ENCODE results near the gene DVL1. TPM values are rescaled to one million over a fixed set of nuclear protein-coding genes. Genes with fewer than 3 reads are reported as not detected.

DVL1 gene
- total and polyA plus RNA-seq, 4 donors, result 39.2 to 79.1 (median 62.8) TPM

- no peak overlapping the region for H3K9ac ChIP-seq (ENCODE audit: insufficient read depth in 1 of 2, low read length in 2 of 2)
- DNase-seq (no peak), ATAC-seq (ENCODE audit: insufficient read depth, low FRiP score) (no peak)
- 94 to 96% methylated on average over 62 of the region's 62 CpGs for WGBS, 2 donors
- H3K27ac ChIP-seq (ENCODE audit: low read depth in 1 of 2, low read length in 1 of 2), result no peak overlapping the region
- H3K4me1 ChIP-seq (ENCODE audit: control insufficient read depth in 5 of 5, insufficient read depth in 5 of 5, low read length in 5 of 5), result peaks cover 0 to 3% (median 0%) of the 10 kb centered on the region in 5 donors
- no peak overlapping the region for H3K4me3 ChIP-seq
- H3K9me3 ChIP-seq (ENCODE audit: control insufficient read depth in 4 of 4, insufficient read depth in 3 of 4, low read length in 3 of 4), result no peaks in the 10 kb centered on the region
- TF ChIP-seq, protein P1, sequence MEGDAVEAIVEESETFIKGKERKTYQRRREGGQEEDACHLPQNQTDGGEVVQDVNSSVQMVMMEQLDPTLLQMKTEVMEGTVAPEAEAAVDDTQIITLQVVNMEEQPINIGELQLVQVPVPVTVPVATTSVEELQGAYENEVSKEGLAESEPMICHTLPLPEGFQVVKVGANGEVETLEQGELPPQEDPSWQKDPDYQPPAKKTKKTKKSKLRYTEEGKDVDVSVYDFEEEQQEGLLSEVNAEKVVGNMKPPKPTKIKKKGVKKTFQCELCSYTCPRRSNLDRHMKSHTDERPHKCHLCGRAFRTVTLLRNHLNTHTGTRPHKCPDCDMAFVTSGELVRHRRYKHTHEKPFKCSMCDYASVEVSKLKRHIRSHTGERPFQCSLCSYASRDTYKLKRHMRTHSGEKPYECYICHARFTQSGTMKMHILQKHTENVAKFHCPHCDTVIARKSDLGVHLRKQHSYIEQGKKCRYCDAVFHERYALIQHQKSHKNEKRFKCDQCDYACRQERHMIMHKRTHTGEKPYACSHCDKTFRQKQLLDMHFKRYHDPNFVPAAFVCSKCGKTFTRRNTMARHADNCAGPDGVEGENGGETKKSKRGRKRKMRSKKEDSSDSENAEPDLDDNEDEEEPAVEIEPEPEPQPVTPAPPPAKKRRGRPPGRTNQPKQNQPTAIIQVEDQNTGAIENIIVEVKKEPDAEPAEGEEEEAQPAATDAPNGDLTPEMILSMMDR (IDR thresholded peaks at IDR 0.05; ENCODE audit: control extremely low read depth, extremely low read depth), result no peak
- H3K27me3 ChIP-seq (ENCODE audit: control insufficient read depth in 3 of 3, insufficient read depth in 3 of 3, low read length in 2 of 3), result no peaks in the 10 kb centered on the region
- peaks cover 0 to 27% (median 4%) of the 10 kb centered on the region in 4 donors for H3K36me3 ChIP-seq (ENCODE audit: control insufficient read depth in 4 of 4, insufficient read depth in 4 of 4, low read length in 4 of 4)
Measured at GRCh38 chr1:1296070-1297061, 52.9 kb downstream of the DVL1 start.

GRCh38 chr1:1295154-1295923 is 53.9 kb downstream of the DVL1 start:
- TF ChIP-seq, protein P1 (IDR thresholded peaks at IDR 0.05; ENCODE audit: control extremely low read depth, extremely low read depth), result no peak
- no peak overlapping the region for H3K4me3 ChIP-seq
- H3K9ac ChIP-seq (ENCODE audit: insufficient read depth in 1 of 2, low read length in 2 of 2), result no peak overlapping the region
- no peaks in the 10 kb centered on the region for H3K9me3 ChIP-seq (ENCODE audit: control insufficient read depth in 4 of 4, insufficient read depth in 3 of 4, low read length in 3 of 4)
- WGBS, 2 donors, result 95 to 98% methylated on average over 33 to 35 of the region's 35 CpGs
- no peaks in the 10 kb centered on the region for H3K27me3 ChIP-seq (ENCODE audit: control insufficient read depth in 3 of 3, insufficient read depth in 3 of 3, low read length in 2 of 3)
- H3K4me1 ChIP-seq (ENCODE audit: control insufficient read depth in 5 of 5, insufficient read depth in 5 of 5, low read length in 5 of 5), result peaks cover 0 to 5% (median 0%) of the 10 kb centered on the region in 5 donors
- peaks cover 0 to 25% (median 4%) of the 10 kb centered on the region in 4 donors for H3K36me3 ChIP-seq (ENCODE audit: control insufficient read depth in 4 of 4, insufficient read depth in 4 of 4, low read length in 4 of 4)
- no peak for ATAC-seq (ENCODE audit: insufficient read depth, low FRiP score)
- H3K27ac ChIP-seq (ENCODE audit: low read depth in 1 of 2, low read length in 1 of 2), result no peak overlapping the region
- DNase-seq, result no peak

DNA sequence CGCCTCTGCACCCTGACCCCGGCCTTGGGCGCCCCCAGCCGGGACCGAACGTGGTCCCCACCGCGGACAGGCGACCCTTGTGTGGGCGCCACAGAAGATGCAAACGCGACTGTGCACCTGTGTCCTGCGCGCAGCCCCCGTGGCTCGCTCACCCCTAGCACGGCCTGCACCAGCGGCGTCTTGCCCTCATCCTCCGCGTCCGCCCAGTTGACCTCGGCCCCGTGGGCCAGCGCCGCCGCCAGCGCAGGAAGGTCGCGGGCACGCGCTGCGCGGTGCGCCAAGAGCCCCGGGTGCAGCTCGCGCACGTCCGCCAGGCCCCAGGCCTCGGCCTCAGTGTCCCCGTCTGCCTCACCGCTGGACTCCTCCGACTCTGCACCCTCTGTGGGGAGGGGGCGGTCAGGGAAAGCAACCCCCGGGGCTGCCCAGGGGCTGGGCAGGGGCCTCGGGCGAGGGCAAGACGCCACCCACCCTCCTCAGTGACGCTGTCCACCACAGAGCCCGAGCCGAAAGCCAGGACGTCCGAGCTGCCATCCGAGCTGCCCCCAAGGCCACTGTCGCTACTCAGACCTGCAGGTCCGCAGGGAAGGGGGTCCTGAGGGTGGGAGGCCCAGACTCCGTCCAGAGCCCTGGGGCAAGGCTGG is 54.8 kb downstream of the DVL1 start:
- TF ChIP-seq, protein P1 (IDR thresholded peaks at IDR 0.05; ENCODE audit: control extremely low read depth, extremely low read depth), result no peak
- Histone ChIP-seq H3K4me3 (no peak overlapping the region), H3K9me3 (ENCODE audit: control insufficient read depth in 4 of 4, insufficient read depth in 3 of 4, low read length in 3 of 4) (no peaks in the 10 kb centered on the region), H3K9ac (ENCODE audit: insufficient read depth in 1 of 2, low read length in 2 of 2) (no peak overlapping the region), H3K4me1 (ENCODE audit: control insufficient read depth in 5 of 5, insufficient read depth in 5 of 5, low read length in 5 of 5) (peaks cover 0 to 5% (median 0%) of the 10 kb centered on the region in 5 donors), H3K27me3 (ENCODE audit: control insufficient read depth in 3 of 3, insufficient read depth in 3 of 3, low read length in 2 of 3) (no peaks in the 10 kb centered on the region), H3K36me3 (ENCODE audit: control insufficient read depth in 4 of 4, insufficient read depth in 4 of 4, low read length in 4 of 4) (peaks cover 0 to 23% (median 4%) of the 10 kb centered on the region in 4 donors), H3K27ac (ENCODE audit: low read depth in 1 of 2, low read length in 1 of 2) (no peak overlapping the region)
- DNase-seq (no peak), ATAC-seq (ENCODE audit: insufficient read depth, low FRiP score) (no peak)
- 89 to 95% methylated on average over 57 to 58 of the region's 58 CpGs for WGBS, 2 donors

Measured in lung (tissue), 12 donors.